Measurements from ENCODE around the gene BCAS3.

Gene BCAS3

DNA sequence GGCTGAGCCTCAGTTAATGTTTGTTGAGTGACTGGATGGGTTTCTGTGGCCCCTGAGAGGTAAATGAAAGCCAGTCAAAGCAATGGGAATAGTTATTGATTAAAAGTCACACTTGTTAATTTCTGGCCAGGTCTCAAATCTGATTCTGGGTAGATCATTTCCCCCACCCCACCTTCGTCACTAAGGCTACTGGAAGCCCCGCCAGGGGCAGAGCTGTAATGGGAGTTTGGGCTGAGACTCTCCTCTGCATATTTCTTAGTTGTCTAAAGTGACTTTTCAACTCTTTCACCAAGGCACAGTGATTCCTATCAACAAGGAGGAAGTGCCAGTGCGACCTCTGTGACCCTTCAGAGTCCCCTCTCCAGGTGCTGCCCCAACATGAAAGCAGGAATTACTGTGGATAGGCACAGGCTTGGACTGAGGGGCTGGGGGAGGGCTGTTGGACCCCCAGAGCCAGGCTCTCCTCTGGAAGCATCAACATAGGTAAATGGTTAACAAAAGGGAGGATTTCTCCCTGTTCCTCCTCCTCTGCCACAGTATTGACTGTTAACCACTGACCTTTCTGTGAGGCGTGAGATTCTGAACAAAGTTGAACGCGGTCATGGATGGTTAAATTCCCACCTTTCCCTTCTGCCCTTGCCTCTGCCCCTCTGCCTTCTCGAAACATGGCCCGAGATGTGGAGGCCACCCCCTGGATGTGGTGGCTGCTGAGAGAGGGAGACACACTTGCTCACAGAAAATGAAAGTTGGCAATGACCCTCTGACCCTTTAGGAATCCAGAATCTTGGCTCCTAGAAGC, 701.2 kb downstream of the BCAS3 start:
- no peak for DNase-seq

GRCh38 chr17:61379457-61380216, 702.0 kb downstream of the BCAS3 start:
- DNase-seq, result no peak

DNA sequence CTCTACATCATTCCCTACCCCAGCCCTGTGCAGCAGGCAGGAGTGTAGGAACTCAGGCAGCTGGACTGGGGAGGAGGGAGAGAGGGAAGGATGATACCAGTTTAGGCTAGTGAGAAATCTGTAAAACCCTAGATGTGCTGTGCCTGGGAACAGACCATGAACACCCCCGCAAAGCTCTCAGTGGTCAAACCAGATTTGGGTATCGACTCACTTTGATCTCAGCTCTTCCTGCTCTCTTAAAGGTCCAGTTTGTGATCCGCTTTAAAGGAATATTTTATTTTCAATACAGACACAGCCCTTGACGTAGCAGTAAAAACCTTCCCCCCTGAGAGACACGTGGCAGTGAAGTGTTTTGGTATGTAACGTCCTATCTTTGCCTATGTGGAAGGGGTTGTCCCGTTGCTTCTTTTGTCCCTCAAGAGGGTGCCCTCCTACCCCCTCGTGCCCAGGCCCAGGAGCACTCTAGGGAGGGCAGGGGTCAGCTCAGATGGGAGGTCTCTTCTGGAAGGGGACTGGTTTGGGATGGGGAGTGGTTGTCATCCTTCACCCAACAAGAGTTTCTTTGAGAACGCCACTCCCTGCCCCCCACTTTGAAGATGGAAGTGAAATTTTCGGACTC, 702.7 kb downstream of the BCAS3 start:
- no peak for DNase-seq

- no peak for DNase-seq
Observed at GRCh38 chr17:61380836-61381525, 703.3 kb downstream of the BCAS3 start.

- no peak for DNase-seq
Observed at GRCh38 chr17:61381537-61381936, 703.9 kb downstream of the BCAS3 start.

DNA sequence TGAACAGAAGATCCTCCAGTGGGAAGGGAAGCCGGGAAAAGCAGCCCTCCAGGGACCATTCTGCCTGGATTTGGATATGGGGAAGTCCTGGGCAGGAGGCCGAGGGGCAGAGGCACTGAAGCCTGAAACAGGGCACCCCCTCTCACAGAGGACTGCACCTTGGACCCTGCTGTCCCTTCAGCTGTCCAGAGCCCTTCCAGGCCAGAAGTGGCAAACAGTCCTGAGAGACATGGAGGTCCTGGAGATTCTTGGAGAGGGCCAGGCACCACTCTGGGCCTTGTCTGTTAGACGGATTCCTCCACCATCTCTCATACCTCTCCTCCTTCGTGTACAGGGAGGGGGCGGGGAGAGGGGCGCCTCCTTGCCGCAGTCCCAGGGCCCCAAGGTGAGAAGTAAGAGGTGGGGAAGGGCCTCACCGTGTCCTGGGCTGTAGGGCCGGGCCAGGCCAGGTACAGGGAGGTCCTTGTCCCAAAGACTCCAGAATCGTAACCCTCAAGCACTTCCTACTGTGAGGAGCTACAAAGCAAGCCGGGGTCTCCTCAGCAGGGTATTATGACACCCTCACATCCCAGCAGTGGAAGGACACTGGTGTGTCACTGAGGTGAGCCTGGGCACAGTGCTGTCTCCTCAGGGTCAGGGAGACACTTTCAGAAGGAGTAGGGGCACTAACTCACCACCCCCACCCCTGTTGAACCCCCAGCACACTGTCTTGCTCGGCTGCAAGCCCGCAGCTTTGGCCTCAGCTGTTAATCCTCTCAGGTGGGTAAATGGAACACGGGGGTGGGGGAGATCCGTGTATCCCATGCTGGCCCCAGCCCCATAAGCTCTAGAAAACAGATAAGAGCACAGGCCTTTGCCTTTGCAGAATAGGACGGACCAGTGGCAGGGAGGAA, 705.4 kb downstream of the BCAS3 start:
- DNase-seq, result no peak

- no peak for DNase-seq
Observed at GRCh38 chr17:61383689-61384201, 706.1 kb downstream of the BCAS3 start.

DNA sequence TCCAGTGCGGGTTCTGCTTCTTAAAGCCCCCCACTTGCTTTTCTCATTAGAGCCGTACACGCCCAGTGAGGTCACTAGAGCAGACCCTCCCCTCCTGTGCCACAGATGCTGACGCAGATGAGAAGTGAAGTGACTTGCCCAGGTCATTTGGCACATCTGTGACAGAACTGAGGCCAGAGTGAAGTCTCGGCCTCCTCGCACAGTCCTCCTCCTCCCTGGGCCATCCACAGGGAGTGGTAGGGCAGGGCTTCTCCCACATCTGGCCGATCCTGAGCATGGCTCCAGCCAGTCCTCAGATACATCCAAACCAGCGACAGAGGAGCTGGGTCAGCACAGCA, 706.7 kb downstream of the BCAS3 start:
- no peak for DNase-seq

DNA sequence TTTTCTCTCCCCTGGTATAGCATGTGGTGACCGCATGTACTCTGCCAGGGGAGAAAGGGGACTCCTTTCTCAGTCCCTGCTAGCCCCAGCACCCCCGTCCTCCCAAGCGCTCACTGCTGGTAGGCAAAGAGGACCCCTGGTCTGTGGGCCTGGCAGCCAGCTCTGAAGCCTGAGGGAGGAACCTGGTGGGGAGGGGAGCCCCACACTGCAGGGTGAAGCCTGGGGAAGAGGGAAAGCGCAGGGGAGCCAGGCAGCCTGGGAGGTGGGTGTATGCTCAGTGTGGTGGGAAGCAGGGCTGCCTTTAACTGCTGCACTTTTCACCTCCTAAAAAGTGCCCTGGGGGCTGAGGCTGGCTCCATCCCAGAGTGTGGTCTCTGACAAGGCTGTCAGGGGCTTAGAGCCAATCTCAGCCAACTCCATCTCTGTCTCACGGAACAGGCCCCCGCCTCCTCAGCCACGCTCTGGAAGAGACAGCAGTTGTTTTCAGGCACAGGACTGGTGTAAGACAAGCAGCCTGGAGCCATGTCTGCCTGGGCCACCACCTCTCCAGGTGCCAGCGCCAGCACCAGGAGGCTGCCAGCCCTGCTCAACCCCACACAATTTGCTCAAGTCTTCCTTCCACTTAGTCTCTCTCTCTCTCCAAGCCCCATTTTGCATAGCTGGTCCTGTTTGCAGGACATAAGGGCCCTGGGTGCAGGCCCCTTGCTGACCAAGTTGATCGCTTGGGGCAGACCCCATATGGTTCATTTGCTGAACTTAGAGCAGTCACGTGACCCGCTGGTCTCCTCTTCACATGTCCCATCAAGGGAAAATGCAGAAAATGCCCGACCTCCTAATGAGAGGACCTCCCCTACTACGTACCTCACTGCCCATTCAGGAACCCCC, 707.3 kb downstream of the BCAS3 start:
- DNase-seq, result no peak

DNA sequence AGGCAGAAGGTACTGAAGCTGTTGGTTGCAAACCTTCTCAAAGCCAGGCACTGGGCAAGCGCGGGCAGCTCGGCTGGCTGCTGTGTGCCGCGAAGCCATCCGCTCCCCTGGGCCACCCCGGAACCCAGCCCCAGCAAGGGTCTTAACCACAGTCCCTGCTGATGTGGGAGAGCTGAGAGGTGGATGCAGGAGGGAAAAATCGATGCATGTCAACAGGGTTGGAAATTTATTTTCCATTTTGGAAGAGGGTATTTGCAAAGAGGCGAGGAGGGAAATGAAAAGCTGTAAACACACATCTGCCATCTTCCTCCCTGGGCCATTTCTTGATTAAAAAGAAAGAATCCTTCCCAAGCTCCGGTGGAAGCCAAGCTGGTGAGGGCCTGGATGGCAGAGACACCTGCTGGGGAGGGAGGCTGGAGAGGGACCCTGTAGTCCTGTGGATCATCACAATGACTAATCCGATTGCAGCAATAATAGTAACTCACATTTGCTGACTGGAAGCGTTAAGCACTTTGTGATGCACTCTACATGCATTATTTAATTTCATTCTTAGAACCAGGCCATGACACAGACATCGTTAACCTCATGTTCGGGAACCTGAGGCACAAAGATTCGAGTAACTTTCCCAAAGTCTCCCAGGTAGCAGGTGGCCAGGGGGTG, 708.1 kb downstream of the BCAS3 start:
- DNase-seq, result no peak

- no peak for DNase-seq
Observed at GRCh38 chr17:61386251-61386650, 708.6 kb downstream of the BCAS3 start.

DNA sequence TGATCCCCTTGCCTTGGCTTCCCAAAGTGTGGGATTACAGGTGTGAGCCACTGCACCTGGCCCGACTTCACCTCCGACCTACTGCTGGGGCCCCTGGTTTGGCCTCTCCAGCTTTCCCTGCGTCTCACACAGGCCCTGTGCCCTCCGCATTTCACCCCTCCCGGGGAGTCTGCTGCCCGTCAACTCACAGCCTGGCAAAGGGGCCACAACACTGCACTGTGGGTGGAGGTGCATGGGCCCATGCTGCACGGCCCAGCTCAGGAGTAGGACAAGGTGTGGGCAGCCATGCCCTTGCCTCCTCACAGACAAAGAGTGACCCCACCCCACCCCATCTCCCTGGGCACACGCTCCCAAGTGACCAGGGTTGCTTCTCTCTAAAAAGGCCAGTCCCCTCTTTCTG, 709.4 kb downstream of the BCAS3 start:
- no peak for DNase-seq

DNA sequence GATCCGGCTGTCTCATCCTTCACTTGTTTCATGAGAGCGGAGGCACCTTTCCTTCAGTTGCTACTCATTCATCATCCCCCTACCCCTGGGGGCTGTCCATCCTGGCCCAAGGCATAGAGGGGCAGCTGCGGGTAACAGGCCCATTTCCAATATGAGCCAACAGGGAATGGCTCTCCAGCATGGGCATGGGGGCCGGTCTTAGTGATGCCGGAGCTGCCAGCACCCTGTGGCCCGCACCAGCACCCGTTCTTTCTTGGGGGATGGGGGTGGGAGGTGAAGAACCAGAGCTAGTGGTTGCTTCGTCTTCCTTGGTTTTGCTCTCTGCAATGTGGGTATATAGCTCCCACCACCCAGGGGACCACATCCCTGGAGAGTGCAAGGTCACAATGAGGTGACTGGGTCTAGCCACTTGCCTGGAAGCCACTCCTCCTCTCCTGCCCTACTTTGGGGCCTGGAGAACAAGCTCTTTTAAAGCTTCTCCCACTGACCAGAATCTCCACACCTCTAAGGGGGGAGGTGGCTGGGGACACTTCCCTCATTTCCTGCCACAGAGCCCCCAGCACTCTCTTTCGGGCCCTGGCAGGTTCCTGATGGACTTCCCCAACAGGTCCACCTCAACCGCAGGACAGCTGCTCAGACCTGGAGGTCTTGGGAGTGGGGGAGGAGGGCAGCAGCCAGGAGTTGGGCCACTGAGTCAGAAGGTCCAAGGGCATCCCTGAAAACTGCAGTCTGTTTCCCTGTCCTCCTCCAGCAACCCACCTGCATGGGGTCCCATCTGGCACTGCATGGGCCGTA, 710.1 kb downstream of the BCAS3 start:
- DNase-seq, result no peak

- no peak for DNase-seq
Observed at GRCh38 chr17:61388561-61389356, 711.1 kb downstream of the BCAS3 start.

DNA sequence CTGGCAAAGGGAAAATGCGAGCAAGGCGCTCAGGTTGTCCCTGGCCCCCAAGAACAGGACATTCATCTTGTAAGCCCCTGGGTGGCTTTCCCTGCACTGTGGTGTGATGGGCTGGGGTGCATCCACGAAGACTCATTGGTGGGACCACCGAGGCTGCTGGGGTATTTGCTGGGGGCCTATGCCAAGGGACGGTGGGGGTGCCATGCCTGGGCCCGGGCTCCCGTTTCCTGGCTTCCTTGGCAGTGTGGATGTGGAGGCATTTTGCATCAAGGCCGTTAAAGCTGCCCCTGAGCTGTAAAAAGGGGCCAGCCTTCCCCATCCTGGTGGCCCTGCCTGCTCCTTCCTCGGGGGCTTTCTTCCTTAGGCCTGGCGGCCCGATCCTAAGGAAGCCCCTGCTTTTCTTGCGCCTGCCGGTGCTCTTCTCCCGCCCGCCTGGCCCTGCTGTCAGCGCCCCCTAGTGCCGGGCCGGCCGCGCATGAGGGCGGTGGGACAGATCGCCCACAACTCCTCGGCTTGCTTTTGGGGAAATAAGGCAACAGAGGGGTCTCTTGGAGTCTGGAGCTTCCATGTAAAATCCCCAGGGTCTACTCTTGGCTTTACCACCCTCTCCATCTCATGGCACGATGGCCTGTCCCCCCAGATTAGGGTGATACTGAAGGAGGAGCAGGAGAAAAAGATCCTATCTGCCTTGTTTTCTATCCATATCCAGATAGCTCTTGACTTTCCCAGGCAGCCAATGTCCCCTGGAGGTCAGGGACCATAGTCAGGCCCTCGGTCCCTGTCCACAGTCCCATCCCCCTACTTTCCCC, 712.2 kb downstream of the BCAS3 start:
- DNase-seq, result peak; percentile 25

GRCh38 chr17:61390479-61390791, 712.8 kb downstream of the BCAS3 start:
- no peak for DNase-seq

GRCh38 chr17:61391595-61392291, 714.1 kb downstream of the BCAS3 start:
- DNase-seq, result no peak
